Measurements from ENCODE around the gene KCNQ1.
A peak's percentile ranks its signal among the peaks of the same experiment; 100 is the strongest.

The KCNQ1 gene

DNA sequence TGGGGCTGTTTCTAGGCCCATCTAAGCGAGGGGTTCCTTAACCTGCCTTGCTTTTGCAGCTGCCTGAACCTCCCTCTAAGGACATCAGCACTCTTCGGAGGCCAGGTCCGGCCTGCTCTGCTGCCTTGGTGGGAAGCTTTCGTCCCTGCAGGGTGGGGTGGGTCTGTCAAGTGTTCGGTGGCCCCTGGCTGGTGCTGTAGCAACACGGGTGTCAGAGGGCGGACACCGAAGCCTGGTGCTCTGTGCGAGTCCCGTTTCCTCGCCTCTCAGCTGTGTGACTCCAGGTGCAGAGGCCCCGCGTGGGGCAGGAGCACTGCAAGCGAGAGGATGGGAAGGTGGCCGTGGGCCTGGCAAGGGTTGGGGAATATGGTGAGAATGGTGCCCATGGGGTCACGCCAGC, 376.2 kb downstream of the KCNQ1 start:
- no peak for DNase-seq

DNA sequence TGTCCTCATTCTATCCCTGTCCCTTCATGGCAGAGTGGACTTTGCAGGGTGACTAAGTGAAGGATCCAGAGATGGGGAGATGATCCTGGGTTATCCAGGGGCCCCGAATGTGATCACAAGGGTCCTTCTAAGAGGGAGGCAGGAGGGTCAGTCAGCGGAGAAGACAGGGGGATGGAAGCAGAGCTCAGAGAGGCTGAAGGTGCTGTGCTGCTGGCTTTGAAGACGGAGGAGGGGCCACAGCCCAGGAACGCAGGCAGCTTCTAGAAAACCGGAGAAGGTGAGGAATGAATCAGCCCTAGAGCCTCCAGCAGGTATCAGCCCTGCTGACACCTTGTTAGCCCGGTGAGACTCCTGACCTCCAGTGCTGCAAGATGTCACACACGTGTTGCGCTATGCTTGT, 377.1 kb downstream of the KCNQ1 start:
- DNase-seq, result no peak

DNA sequence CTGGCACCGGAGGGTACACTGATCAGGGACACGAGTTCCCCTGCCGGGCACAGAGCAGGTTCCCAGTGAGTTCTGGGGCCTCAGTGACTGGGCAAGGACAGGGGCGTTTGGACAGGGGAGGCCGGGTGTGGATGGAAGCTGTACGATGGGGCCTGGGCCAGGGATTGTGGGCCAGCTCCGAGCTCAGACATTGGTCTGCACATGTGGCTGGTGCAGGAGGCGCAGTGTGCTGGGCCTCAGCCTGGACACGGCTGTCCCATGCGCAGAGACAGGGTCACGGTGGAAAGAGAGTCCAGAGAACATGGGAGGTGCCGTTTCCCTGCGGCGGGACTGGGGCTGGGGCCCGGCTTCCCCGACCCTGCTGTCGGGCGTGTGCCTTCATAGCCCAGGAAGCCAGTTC, 380.0 kb downstream of the KCNQ1 start:
- DNase-seq, result no peak

DNA sequence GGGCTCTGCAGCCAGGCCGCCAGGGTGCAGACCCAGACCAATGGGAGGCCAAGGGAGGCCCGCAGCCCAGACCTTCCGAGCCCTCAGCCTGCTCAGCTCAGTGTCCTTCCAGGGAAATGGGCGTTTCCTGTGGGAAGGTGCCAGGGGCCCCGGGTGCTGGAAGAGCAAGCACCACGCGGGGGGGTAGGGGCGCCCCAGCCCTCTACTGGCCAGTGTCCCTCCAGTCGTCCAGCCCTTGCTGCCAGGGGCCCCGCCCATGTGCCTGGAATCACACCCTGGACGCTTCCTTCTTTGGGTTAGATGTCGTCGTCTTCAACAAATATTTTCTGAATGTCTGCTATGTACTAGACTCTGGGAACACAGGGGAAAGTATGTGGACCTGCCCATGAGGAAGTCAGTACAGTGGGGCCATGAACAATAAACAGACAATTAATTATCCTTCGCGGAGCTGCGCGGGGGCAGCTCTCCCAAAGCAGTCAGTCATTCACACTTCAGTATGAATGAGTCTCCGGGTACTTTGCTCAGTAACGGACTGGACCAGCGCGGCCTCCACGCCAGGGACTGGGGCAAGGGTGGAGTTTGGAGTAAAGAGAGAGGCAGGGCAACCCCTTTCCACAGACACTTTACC, 380.6 kb downstream of the KCNQ1 start:
- no peak for DNase-seq

DNA sequence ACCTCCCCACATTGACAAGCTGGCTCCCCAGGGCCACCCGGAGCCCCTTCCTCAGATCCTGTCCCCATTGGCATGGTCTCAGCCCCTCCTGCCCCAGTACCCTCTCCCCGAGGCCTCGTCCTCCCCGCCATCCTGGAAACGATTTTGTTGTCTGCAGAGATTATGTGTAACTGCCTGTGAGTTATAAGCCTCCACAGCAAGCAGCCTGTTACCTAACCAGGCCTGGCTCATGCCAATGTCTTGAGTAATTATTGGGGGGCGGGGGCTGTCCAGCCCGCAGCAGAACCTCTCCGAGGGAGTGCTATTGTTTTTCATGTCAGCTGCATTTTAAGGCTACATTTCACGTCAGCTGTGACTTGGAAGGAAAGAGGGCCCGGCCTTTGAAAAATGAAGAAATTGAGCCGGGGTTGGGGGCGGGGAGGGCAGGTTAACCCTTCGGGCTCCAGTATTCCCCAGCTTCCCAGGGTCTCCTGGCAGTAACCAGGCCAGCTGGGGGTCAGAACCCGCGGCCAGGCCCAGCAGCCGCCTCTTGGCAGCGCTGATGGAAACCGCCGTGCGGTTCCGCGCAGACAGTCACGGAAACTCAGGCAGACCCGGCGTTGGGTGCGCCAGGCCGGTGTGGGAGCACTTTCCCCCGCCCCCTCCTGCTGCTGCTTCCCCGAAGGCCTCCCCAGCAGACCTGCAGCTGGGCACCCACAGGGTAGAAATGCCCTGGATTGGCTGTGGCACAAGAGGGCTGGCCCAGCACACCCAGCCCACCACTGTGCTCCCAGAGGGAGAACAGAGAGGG, 381.3 kb downstream of the KCNQ1 start:
- peak; percentile 83 for DNase-seq

DNA sequence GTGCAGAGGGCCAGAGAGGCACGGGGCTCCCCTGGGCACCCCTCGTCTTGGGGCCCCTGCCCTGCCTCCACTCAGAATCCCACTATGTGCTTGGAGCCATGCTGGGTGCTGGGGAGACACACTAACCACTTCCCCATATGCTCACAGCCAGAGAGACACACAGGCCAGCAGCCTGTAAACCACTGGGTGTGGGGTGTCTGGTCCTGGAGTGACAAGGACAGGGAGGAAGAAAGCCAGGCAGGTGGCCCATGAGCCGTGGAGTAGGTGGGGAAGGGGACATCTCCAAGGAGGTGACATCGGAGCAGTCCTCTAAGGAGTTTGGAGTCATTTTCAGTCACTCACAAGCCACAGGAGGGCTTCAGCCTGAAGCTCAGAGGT, 381.9 kb downstream of the KCNQ1 start:
- peak; percentile 70 for DNase-seq

DNA sequence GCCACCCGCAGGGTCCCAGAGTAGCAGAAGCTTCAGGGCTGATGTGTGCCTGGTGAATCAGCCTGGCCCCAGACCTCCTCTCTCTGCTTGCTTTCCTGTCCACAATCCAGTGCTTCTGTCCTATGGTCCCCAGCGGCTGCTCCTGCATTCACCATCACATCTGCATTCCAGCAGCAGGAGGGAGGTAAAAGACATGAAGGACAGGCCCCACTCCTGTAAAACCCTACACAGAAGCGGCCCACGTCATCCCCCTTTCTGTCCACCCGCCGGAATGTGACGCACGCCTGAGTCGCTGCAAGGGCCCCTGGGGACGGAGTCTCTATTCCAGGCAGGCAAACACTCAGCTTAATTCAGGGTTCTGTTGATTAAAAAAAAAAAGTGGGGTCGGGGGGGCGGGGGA, 382.4 kb downstream of the KCNQ1 start:
- DNase-seq, result no peak

DNA sequence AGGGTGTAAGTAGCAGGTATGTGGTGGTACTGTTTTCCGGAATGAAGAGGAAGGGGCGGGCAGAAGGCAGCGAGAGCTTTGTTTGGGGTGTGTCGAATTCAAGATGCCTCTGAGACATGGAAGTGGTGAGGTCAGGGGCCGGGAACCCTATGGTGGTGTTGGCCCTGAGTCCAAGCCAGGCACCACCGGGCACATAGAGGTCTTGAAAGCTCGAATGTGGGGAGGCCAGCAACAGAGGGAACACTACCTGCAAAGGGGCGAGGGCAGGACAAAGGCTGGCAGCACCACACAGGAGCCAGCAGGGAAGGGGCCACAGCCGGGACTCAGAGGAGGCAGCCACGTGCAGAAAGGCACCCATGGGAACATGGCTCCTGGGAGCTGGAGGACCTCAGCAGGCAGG, 383.0 kb downstream of the KCNQ1 start:
- DNase-seq, result no peak

DNA sequence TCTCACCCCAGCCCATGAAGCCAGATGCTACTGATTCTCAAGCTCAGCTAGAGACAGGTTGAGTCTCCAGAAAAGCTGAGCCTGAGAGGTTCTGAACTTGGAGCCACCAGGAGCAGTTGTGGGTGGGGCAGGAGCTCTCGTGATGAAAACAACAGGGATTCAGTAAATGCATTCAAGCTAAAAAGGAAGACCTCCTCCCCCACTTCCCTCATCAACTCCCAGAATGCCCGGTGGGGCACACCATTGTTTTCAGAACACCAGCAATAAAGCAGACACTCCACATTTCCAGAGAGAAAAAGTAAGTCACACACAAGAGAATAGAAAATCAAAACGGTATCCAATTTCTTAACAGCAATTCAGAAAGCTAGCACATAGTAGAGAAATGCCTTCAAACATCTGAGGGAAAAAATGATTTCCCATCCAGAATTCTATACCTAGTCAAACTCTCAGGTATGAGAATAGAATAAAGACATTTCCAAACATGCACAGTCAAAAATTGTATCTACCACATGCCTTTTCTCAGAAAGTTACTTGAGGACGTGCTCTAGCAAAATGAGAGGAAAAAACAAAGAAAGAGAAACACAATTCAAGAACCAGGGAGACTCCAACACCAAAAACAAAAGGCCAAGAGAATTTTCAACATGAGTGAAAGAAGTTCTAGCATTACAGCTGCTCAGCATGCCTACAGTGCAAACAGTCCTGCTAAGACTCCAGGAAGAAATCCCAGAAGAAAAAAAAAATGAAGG, 383.9 kb downstream of the KCNQ1 start:
- DNase-seq, result no peak

DNA sequence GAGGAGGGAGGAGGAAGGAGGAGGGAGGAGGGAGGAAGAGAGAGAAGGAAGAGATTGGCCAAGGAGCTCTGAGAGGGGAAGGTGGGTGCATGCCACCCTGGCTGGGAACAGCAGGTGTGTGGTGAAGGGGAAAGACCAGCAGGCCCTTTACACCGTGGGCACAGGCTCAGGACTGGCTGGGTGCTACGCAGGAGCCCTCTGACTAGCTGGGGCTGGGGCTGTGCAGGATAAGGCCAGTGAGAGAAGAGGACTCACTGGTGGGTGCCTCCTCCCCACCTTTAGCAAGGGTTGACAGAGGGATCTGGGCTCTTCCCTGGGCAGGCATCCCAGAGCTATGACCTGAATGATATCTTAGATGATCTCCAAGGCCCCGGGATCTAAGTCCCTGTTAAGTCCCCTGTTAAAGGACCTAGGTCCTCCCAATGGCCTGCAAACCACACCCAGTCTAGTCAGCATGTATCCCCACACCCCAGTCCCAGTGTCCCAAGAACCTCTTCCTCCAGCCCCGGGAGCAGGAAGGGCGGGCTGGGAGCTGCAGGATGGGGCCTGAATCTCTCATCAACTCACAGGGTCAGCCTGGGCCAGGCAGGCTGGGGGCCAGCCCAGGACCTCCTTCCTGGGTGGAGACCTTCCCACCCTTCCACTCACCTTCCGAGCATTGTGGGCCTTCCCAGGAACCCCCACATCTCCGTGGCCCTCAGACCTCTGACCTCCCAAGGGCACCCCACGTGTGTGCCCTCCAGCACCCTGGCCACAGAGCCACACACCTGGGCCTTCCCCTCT, 385.4 kb downstream of the KCNQ1 start:
- DNase-seq, result no peak

DNA sequence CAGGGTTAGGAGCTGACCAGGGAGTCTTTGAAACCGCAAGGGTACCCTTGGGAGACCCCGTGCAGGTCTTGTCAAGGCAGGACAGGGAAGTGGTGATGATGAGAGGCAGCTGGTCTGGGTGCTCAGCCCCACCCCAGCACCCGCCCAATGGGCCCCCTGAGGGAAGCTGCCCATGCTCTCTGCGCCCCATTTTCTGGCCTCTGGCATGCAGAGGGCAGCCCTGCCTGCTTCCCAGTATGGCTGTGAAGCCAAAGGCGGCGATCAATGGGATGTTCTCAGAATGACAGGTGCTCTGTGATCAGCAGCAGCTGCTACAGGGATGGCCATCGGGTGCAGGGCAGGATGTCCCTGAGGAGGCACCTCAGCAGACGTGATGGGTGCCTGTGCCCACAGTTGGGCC, 386.1 kb downstream of the KCNQ1 start:
- no peak for DNase-seq

DNA sequence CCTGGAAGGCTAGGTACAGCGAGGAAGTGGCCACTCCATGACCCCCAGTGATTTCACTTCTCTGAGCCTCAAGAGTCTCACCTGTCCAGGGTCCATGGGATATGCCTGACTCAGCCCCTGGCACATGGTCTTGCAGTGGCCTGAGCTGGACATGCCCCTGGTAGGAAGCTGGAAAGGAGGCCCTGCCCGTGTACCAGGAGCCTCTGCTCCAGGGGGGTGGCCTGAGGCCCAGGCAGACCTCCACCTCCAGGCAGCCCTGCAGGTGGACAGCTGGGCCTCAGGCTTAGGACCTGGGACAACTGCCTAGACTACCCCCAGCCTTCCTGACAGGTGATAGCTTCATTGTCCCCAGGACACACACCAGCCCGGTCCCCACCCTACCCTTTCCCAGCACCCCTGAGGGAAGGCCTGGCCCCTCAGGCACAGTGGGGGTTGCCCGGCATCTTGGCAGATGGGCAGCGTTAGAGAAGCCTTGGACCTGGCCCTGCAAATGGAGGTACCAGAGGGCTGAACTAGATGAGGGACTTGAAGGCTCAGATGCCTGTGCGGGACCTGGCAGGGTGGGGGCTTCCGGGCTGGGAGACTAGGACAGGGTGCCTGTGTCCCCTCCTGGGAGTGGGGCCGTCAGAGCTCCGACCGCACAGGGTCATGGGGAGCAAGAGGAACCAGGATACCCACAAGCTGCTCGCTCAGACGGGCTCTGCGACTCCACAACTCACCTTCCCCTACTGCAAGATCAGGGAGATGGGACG, 387.1 kb downstream of the KCNQ1 start:
- no peak for DNase-seq

DNA sequence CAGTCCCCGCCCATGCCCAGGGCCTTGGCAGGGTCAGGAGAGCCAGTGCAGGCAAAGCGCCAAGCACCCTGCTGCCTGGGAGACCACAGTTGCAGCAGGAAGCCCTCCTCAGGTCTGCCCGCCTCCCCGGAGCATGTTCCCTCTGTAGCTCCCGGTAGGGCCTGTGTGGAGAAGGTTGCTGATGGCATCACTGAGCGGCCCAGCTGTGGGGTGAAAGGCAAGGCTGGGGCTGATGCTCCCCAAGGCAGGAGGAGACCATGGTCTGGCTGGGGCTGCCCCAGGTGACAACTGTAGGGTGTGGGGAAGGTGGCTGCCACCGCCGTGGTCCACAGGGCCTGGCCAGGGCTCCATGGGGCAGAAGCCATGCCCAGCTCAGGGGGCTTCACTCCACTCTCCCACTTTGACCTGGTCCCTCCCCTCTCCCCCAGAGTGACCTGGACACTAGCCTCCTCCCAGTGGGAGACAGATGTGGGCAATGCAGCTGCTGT, 387.8 kb downstream of the KCNQ1 start:
- DNase-seq, result no peak

DNA sequence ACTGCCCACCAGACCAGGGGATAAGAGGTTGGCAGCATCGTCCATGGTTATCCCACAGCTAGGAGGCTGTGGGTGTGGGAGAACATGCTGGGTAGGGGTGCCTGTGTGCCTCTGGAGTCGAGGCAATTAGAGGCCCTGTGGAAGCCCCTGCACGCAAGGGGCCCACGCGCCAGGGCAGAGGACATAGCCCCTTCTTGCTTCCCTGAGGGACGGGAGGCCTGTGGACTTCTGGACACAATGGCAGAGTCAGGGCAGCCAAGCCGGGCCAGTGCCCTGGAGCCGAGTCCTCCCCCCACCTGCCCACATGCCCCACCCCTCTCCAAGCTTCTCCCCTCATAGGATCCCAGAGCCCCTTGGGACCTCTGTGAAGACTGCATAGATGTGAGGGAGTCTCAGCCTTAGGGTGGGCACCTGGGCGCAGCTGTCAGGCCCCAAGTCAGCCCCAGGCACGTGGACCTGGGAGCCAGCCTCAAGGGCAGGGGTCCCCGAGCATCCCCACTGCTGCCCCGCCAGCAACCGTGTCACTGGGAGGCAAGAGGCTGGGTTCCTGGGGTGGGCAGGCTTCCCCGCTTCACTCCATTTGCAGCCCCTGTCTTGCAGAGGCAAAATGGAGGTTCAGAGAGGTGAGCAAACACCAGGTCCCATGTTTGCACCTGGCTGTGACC, 388.4 kb downstream of the KCNQ1 start:
- DNase-seq, result no peak

DNA sequence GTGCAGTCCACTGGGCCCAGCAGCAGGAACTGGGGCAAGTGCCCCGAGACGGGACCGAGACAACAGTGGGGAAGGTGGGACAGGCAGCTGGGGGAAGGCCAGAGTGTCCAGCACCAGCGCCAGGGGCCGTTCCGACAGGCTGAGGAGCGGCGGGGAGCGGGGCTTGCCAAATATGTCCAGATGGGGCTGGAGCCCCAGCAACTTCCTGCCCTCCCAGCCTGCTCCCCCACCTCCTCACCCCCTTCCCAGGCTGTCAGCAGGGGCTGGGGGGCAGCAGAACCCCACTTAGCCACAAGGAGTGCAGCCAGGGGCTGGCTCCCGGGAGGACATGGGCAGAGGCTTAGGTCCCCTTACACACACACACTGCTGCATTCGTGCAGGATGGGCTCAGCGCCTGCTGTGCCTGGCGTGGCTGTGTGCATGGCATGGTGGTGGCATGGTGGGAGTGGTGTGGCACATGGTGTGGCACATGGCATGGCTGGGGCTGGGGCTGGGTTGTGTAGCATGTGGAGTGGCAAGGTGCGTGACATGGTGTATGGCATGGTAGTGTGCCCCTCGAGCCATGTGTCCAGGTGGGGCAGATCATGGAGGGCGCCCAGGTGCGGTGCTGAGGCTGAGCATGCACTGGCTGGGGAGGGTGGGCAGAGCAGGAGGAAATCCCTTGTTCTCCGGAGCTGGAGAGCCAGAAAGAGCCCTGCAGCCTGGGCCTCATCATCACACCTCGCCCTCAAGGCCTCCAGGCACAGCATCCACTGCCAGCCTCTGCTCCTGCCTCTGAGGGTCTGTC, 389.1 kb downstream of the KCNQ1 start:
- no peak for DNase-seq

DNA sequence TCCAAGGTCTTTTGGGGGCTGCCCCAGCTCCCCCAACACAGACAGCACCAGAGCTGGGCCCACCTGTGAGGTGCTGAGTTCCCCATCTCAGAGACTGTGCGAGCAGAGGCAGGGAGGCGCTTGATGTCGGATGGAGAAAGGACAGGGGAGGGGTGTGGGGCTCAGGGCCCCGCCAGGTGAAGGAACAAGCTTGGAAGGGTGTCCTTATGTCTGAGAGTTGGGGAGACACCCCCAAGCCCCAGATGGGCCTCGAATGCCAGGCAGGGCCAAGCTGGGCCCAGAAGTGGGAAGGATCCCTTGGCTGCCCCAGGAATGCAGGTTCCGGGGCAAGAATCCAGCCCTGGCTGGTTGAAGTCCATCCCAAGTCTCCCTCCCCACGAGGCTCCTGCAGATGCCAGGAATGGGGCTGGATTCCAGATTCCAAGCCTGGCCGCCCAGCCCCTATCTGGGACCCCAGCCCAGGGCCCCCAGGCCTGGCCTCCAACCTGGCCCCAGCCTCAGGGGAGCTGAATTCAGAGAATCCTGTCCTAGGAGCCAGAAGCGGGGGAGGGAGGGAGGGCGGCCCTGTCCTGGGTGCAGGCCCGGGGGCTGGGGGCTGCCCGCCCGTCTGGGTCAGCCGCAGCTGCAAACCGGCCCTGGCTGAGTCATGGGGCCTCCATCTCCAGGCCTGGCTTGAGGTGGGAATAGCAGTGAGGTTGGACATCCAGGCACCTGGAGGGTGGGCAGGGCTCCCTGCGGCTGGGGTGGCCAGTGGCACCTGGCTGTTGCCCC, 389.9 kb downstream of the KCNQ1 start:
- DNase-seq, result no peak

DNA sequence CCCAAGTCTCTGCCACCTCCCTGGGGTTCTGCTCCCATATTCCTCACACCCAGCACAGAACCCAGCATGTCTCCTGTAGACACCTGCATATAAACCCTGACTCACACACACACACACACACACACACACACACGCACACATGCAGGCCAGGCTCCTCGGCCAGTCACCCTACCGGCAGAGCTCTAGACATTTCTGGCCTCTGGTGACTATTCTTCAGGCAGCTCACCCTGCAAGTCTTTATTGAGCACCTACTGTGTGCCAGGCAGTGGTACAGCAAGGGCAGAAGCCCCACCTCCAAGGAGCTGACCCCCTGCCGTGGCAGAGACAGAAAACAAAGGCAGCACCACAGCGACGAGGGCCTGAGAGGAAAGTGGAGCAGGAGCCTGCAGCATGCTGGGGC, 390.5 kb downstream of the KCNQ1 start:
- DNase-seq, result no peak

DNA sequence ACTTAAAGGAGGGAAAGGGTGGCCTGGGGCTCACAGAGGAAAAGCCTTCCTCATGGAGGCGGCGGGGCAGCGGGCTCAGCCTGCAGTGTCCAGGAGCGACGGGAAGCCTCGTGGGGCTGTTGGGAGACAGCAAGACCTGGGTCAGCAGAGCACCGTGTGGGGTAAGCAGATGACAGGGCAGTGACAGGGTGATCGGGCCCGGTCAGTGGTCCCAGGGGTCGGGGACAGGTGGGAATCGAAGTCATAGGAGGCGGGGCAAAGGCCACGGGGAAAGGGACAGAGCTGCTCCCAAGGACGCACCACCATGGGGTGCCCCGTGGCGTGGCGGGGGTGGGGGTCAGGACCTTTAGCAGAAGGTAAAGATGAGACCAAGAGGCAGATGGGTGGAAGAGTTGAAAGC, 390.9 kb downstream of the KCNQ1 start:
- no peak for DNase-seq

DNA sequence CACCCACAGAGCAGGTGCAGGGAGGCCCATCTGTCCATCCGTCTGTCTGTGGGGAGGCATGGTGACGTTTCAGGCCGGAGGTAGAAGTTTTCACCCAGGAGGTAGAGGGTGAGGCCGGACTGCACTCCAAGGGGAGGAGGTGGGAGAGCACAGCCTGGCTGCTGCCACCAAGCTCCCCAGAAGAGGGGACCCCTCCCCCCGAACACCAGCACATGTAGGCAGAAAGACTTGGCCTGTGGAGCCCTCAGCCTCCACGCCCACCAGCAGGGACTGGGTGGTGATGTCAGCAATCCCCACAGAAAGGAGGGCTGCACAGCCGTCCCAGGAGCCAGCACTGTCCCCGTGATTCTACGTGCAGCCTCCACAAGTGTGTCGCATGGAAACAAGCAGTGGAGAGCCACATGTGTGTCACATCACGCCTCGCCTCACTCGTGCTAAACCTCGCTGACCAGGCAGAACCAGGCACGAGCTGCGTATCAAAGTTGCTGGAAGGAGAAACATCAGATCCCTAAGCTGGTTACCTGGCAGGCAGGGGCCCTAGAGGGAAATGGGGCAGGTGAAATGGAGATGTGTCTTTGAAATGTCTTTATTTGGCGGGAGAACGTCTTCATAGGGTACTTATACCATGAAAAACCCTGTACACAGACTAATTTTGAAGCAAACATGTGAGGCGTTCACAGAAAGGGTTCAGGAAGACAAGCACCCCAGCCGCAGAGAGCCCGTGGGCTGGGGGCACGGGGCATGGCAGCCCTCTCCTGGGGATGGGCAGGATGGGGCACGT, 391.7 kb downstream of the KCNQ1 start:
- DNase-seq, result no peak

All from hematopoietic multipotent progenitor cell treated with erythropoietin and hydrocortisone succinate and interleukin-3 and kit ligand, for 6 days (in vitro differentiated cells).